Activated T-cell treated with anti-CD3 and anti-CD28 coated beads, Interleukin-2, amount 50 U/mL, for 4 hours (primary cell): Measurements from ENCODE around the gene ACSL3. TPM values are rescaled to one million over a fixed set of nuclear protein-coding genes. Genes with fewer than 3 reads are reported as not detected.

Experiments used
- ATAC-seq, 2 donors: fragments of 200-7000 bp; cut with Tn5 transposase; one replicate each; pipeline ENCODE4 v1.10.0; 2021
- DNase-seq: peaks from one replicate; pipeline ENCODE4 v3.0.0-alpha.2; 2020
- H3K27me3 Mint-ChIP-seq: one replicate; pipeline ENCODE4 v1.8.0; 2021; ENCODE audit warnings: low read depth, mixed read lengths
- H3K36me3 Mint-ChIP-seq: one replicate; pipeline ENCODE4 v1.8.0; 2022; ENCODE audit warnings: mixed read lengths; ENCODE audit not compliant: insufficient read depth
- H3K4me1 Mint-ChIP-seq: one replicate; pipeline ENCODE4 v1.8.0; 2021; ENCODE audit warnings: low read depth, mixed read lengths
- H3K4me3 Mint-ChIP-seq: one replicate; pipeline ENCODE4 v1.8.0; 2021; ENCODE audit warnings: mild to moderate bottlenecking, moderate library complexity, mixed read lengths
- H3K9me3 Mint-ChIP-seq: one replicate; pipeline ENCODE4 v1.8.0; 2021; ENCODE audit warnings: mixed read lengths
- total RNA-seq, 3 donors: library from RNA; stranded (reverse); gene quantifications; one replicate each; pipeline ENCODE4 v1.2.1, GENCODE V29; 2021

The ACSL3 gene
- total RNA-seq, 3 donors from 2014 or later: 29.9 to 36.6 (median 33.7) TPM

- no peak for DNase-seq
- Mint-ChIP-seq H3K9me3 (peaks cover 4% of the 10 kb centered on the region), H3K4me3 (no peak overlapping the region), H3K4me1 (no peaks in the 10 kb centered on the region), H3K36me3 (peaks cover 11% of the 10 kb centered on the region), H3K27me3 (no peaks in the 10 kb centered on the region)
- ATAC-seq: no peak
These were observed 82.1 kb downstream of the ACSL3 start for GRCh38 chr2:222942977-222943376.

DNA sequence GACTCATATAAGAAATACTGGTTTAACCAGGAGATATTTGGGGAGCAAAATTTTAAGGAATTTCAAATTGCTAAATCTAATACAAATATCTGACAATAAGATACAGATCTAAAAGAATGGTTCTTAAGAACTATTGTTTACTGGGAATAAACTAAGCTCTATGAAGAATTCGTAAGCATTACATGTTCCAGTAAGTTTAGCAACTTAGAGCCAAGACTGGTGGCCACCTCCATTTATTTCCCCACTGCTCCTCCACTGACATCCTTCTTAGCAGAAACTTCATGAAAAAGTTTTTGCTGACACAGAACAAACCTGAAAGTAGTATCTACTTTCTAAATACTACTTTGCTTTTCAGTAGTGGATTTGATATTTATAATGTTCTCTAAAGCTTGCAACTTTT lies 83.0 kb downstream of the ACSL3 start:
- peaks cover 9% of the 10 kb centered on the region for H3K36me3 Mint-ChIP-seq
- no peaks in the 10 kb centered on the region for H3K4me1 Mint-ChIP-seq
- H3K27me3 Mint-ChIP-seq: no peaks in the 10 kb centered on the region
- DNase-seq: no peak
- H3K9me3 Mint-ChIP-seq: peaks cover 3% of the 10 kb centered on the region
- no peak overlapping the region for H3K4me3 Mint-ChIP-seq
- no peak for ATAC-seq

DNA sequence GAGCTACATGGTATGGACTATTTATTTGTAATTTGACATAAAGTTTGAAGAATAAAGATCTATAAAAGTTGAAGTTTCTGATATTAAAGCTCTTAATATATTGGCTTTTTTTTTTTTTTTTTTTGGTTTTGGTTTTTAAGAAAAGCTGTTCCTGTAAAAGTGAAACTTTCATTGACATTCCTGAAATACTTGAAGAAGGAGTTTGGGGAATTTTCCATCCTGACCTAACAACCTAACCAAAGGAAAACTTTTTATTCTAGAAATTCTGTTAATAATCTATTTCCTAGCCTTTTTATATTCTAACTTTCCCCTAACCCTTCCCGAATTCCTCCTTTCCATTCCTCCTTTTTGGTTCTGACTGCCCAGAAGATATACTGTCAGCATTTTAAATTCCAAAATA lies 83.7 kb downstream of the ACSL3 start:
- DNase-seq: no peak
- no peak for ATAC-seq
- Mint-ChIP-seq H3K4me3 (no peak overlapping the region), H3K9me3 (no peaks in the 10 kb centered on the region), H3K4me1 (no peaks in the 10 kb centered on the region), H3K27me3 (no peaks in the 10 kb centered on the region), H3K36me3 (peaks cover 5% of the 10 kb centered on the region)

- ATAC-seq: no peak
These were observed 84.3 kb downstream of the ACSL3 start for GRCh38 chr2:222944971-222945740.

GRCh38 chr2:222945887-222946286 lies 85.1 kb downstream of the ACSL3 start:
- ATAC-seq (no peak), DNase-seq (no peak)
- H3K27me3 Mint-ChIP-seq: no peaks in the 10 kb centered on the region
- H3K36me3 Mint-ChIP-seq: peaks cover 3% of the 10 kb centered on the region
- no peak overlapping the region for H3K4me3 Mint-ChIP-seq
- no peaks in the 10 kb centered on the region for H3K9me3 Mint-ChIP-seq
- H3K4me1 Mint-ChIP-seq: no peaks in the 10 kb centered on the region

More at GRCh38 chr2:222944971-222945740, 84.3 kb downstream of the ACSL3 start:
- Mint-ChIP-seq H3K27me3 (no peaks in the 10 kb centered on the region), H3K4me1 (no peaks in the 10 kb centered on the region), H3K9me3 (no peaks in the 10 kb centered on the region), H3K36me3 (peaks cover 3% of the 10 kb centered on the region), H3K4me3 (no peak overlapping the region)
- DNase-seq: no peak

- H3K9me3 Mint-ChIP-seq: no peaks in the 10 kb centered on the region
- no peaks in the 10 kb centered on the region for H3K4me1 Mint-ChIP-seq
- H3K36me3 Mint-ChIP-seq: peaks cover under 1% of the 10 kb centered on the region
- H3K27me3 Mint-ChIP-seq: peaks cover 2% of the 10 kb centered on the region
- no peak overlapping the region for H3K4me3 Mint-ChIP-seq
- ATAC-seq (no peak), DNase-seq (no peak)
These were observed 86.0 kb downstream of the ACSL3 start for GRCh38 chr2:222946700-222947287.

DNA sequence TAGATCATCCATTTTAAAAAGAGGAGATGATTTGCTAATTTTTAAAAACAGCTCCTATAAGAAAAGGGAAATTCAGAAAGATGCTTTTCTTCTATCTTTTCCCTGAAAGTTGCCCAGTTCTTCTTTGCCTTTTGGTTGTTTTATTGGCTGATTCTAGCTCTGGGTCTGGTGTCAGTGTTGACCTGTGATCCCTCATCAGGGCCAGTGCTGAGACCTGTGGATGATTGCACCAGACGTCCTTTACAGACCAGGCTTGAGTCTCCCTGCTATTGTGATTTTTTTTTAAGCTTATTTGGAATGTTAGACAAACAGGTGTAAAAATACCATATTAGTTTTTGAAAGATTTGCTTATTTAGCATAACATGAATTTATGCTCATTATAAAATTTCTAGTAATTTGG lies 88.2 kb downstream of the ACSL3 start:
- no peak overlapping the region for H3K4me3 Mint-ChIP-seq
- ATAC-seq (no peak), DNase-seq (no peak)
- no peaks in the 10 kb centered on the region for H3K9me3 Mint-ChIP-seq
- no peaks in the 10 kb centered on the region for H3K36me3 Mint-ChIP-seq
- peaks cover 7% of the 10 kb centered on the region for H3K27me3 Mint-ChIP-seq
- H3K4me1 Mint-ChIP-seq: no peaks in the 10 kb centered on the region

- DNase-seq: no peak
- ATAC-seq: no peak
- H3K36me3 Mint-ChIP-seq: no peaks in the 10 kb centered on the region
- peaks cover 10% of the 10 kb centered on the region for H3K27me3 Mint-ChIP-seq
- no peaks in the 10 kb centered on the region for H3K9me3 Mint-ChIP-seq
- H3K4me1 Mint-ChIP-seq: no peaks in the 10 kb centered on the region
- H3K4me3 Mint-ChIP-seq: no peak overlapping the region
These were observed 89.0 kb downstream of the ACSL3 start for GRCh38 chr2:222949690-222950323.

DNA sequence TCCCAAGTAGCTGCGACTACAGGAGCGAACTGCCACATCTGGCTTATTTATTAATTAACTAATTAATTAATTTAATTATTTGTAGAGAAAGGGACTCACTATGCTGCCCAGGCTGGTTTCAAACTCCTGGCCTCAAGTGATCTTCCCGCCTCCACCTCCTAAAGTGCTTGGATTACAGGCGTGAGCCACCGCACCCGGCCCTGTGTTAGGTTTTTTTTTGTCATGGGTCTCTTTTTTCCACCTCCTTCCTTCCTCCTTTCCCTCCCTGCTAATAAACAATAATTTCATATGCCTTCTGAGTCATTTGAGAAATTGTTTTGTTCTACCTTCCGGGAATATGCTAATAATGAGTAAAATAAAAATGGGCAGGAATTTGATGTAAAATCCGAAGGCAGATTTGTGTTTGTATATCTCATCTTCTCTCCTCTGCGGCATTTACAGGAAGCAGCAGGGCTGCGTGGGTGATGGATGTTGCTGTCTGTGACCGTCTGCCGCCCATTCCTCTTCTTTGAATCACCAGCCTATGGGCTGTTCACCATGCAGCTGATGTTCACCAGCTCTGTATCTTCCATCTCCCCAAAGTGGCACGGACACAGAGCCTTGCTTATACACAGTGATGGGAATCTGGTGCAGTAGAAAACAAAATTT lies 89.9 kb downstream of the ACSL3 start:
- H3K27me3 Mint-ChIP-seq: peaks cover 10% of the 10 kb centered on the region
- no peaks in the 10 kb centered on the region for H3K4me1 Mint-ChIP-seq
- ATAC-seq (no peak), DNase-seq (no peak)
- H3K36me3 Mint-ChIP-seq: no peaks in the 10 kb centered on the region
- H3K9me3 Mint-ChIP-seq: no peaks in the 10 kb centered on the region
- no peak overlapping the region for H3K4me3 Mint-ChIP-seq

DNA sequence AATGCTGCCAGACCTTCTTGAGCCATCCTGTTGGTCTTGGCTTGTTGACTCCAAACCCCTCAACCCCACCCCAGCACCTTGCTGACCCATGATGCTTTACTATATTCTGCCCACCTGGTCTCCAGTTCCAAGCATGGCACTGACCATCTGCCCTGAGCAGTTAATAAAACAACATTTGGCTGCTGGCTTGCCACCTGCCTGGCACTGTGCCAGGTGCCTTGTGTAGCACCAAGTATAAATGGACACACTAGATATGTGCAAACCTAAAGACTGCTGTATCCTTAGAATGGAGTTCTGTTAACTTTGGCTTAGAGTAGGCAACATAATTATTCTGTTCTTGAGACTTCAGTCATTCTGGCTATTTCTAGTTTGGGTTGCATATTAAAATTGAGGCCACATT lies 91.4 kb downstream of the ACSL3 start:
- Mint-ChIP-seq H3K9me3 (no peaks in the 10 kb centered on the region), H3K4me3 (no peak overlapping the region), H3K36me3 (no peaks in the 10 kb centered on the region), H3K27me3 (peaks cover 14% of the 10 kb centered on the region), H3K4me1 (no peaks in the 10 kb centered on the region)
- DNase-seq: no peak
- ATAC-seq: no peak

GRCh38 chr2:222955008-222955407 lies 94.2 kb downstream of the ACSL3 start:
- no peak overlapping the region for H3K4me3 Mint-ChIP-seq
- H3K36me3 Mint-ChIP-seq: no peaks in the 10 kb centered on the region
- H3K27me3 Mint-ChIP-seq: peaks cover 19% of the 10 kb centered on the region
- DNase-seq: no peak
- ATAC-seq: no peak
- no peaks in the 10 kb centered on the region for H3K4me1 Mint-ChIP-seq
- no peaks in the 10 kb centered on the region for H3K9me3 Mint-ChIP-seq

- Mint-ChIP-seq H3K4me3 (no peak overlapping the region), H3K4me1 (no peaks in the 10 kb centered on the region), H3K27me3 (peaks cover 19% of the 10 kb centered on the region), H3K36me3 (no peaks in the 10 kb centered on the region), H3K9me3 (no peaks in the 10 kb centered on the region)
- no peak for ATAC-seq
- DNase-seq: no peak
These were observed 98.5 kb downstream of the ACSL3 start for GRCh38 chr2:222959358-222959757.

DNA sequence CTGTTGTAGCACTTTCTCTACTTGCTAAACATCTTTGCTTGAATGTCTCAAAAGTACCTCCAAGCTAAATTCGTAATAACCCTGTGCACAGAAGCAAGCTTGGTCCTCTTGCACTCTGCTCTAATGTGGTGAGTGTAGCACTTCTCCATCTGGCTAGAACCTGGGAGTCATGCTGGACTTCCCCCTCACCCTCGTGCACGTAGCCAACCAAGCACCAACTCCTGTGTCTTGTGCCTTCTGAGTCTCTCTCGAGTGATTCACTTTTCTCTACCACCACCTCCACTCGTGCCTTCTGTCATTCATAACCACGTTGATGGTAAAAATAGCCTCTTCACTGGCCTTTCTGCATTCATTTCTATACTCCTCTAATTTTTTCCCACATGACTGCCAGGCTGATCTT lies 99.3 kb downstream of the ACSL3 start:
- peaks cover 19% of the 10 kb centered on the region for H3K27me3 Mint-ChIP-seq
- ATAC-seq: no peak

DNA sequence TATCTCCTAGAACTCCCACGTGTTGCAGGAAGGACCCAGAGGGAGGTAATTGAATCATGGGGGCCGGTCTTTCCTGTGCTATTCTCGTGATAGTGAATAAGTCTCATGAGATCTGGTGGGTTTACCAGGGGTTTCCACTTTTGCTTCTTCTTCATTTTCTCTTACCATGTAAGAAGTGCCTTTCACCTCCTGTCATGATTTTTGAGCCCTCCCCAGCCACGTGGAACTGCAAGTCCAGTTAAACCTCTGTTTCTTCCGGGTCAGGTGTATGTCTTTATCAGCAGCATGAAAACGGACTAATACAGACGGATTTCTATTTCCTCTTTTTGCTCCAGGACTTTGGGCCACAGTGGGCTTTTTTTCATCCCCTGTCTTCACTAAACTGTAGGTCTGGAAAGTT lies 102.8 kb downstream of the ACSL3 start:
- no peak for DNase-seq
- Mint-ChIP-seq H3K4me3 (no peak overlapping the region), H3K36me3 (no peaks in the 10 kb centered on the region), H3K27me3 (peaks cover 15% of the 10 kb centered on the region), H3K9me3 (no peaks in the 10 kb centered on the region), H3K4me1 (no peaks in the 10 kb centered on the region)
- no peak for ATAC-seq

More for the DNA sequence above, 99.3 kb downstream of the ACSL3 start:
- H3K9me3 Mint-ChIP-seq: no peaks in the 10 kb centered on the region
- DNase-seq: no peak
- H3K36me3 Mint-ChIP-seq: no peaks in the 10 kb centered on the region
- H3K4me3 Mint-ChIP-seq: no peak overlapping the region
- H3K4me1 Mint-ChIP-seq: no peaks in the 10 kb centered on the region
